Left lung (tissue), 10 donors: ENCODE measurements around the gene DLG5. TPM values are rescaled to one million over a fixed set of nuclear protein-coding genes. Genes with fewer than 3 reads are reported as not detected.

ENCODE experiments used
- ATAC-seq: fragments of 200-7000 bp; cut with Tn5 transposase; one replicate; pipeline ENCODE4 v1.9.1; 2020; ENCODE audit warnings: moderate library complexity
- DNase-seq, 4 donors: peaks; one replicate each; pipeline ENCODE4 v3.0.0-alpha.2; 2013 to 2020
- H3K27ac ChIP-seq, 2 donors: fragments of 200-600 bp; sonication (generic) in 1 of 2; one replicate each; pipeline versions ENCODE4 v1.5.0 to v1.8.0; 2020 to 2021
- H3K27me3 ChIP-seq, 2 donors: fragments of 200-600 bp; sonication (generic) in 1 of 2; one replicate each; pipeline versions ENCODE4 v1.5.0 to v1.8.0; 2020 to 2021
- H3K36me3 ChIP-seq, 2 donors: fragments of 200-600 bp; sonication (generic) in 1 of 2; one replicate each; pipeline versions ENCODE4 v1.5.0 to v1.8.0; 2020 to 2021
- H3K4me1 ChIP-seq, 2 donors: fragments of 200-600 bp; one replicate each; pipeline ENCODE4 v1.8.0; 2021
- H3K4me3 ChIP-seq, 2 donors: fragments of 200-600 bp; sonication (generic) in 1 of 2; one replicate each; pipeline versions ENCODE4 v1.5.0 to v1.8.0; 2020 to 2021; ENCODE audit warnings: mild to moderate bottlenecking in 1 of 2
- H3K9me3 ChIP-seq, 2 donors: fragments of 200-600 bp; sonication (generic) in 1 of 2; one replicate each; pipeline versions ENCODE4 v1.5.0 to v1.8.0; 2020 to 2021
- intact Hi-C, 2 donors: fragments of 100-400 bp; cut with DNase I; formaldehyde crosslinking; loops; one replicate each; pipeline versions ENCODE4 v1.11.2 to v1.14.2; 2022
- polyA plus RNA-seq, 6 donors: library from polyadenylated mRNA; unstranded; fragments of 120-200 nt; gene quantifications; one replicate each; pipeline ENCODE4 v1.2.1, GENCODE V29; 2013; ENCODE audit not compliant: insufficient read length in 6 of 6
- total RNA-seq, 2 donors: library from RNA; stranded (reverse); fragmentation: NEBNext Ultra II Directional; extraction: Animal tissue kit (Norgen Biotek cat#: 25700); gene quantifications; one replicate each; pipeline ENCODE4 v1.2.1, GENCODE V29; 2021
- TF ChIP-seq, protein P1 (sequence below), 2 donors: fragments of 200-600 bp; sonication (generic) in 1 of 2; IDR thresholded peaks; one replicate each; pipeline versions ENCODE4 v1.5.0 to v1.8.0; 2021; ENCODE audit warnings: antibody characterized with exemption in 2 of 2
- donor health status: DM: no; HTN: yes; CAD: no.
- donor health status: DM: no; HTN: no; CAD: no.

The DLG5 gene
- total and polyA plus RNA-seq, 8 donors, result 17.0 to 53.4 (median 49.0) TPM

DNA sequence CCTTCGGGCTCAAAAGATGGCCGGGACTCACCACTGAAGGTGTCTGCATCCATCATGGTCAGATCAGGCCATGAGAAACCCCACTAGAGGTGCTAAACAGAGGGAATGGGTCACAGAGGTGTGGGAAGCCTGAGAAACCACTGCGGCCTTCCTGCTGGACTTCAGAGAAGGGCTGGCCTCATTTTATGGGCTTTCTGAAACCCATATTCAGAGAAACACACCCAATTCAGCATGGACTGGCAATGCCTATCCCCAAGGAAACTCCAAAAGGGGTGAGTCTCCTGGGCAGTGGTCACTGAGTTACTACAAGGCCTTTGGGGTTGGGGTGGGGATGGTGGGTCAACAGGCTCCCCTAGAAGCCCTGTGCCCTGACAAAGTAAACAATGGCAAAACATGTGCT is 58.0 kb downstream of the DLG5 start:
- Histone ChIP-seq H3K4me3 (no peak overlapping the region), H3K27me3 (no peaks in the 10 kb centered on the region), H3K27ac (no peak overlapping the region), H3K36me3 (peaks cover 0 to 8% of the 10 kb centered on the region in 2 donors), H3K9me3 (no peaks in the 10 kb centered on the region), H3K4me1 (no peaks in the 10 kb centered on the region)
- ATAC-seq (no peak), DNase-seq (no peak)
- intact Hi-C loops, result no loop called here
- TF ChIP-seq, protein P1, sequence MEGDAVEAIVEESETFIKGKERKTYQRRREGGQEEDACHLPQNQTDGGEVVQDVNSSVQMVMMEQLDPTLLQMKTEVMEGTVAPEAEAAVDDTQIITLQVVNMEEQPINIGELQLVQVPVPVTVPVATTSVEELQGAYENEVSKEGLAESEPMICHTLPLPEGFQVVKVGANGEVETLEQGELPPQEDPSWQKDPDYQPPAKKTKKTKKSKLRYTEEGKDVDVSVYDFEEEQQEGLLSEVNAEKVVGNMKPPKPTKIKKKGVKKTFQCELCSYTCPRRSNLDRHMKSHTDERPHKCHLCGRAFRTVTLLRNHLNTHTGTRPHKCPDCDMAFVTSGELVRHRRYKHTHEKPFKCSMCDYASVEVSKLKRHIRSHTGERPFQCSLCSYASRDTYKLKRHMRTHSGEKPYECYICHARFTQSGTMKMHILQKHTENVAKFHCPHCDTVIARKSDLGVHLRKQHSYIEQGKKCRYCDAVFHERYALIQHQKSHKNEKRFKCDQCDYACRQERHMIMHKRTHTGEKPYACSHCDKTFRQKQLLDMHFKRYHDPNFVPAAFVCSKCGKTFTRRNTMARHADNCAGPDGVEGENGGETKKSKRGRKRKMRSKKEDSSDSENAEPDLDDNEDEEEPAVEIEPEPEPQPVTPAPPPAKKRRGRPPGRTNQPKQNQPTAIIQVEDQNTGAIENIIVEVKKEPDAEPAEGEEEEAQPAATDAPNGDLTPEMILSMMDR (IDR thresholded peaks at IDR 0.05), result no peak

- DNase-seq (no peak), ATAC-seq (no peak)
- Histone ChIP-seq H3K9me3 (no peaks in the 10 kb centered on the region), H3K4me3 (no peak overlapping the region), H3K27me3 (no peaks in the 10 kb centered on the region), H3K4me1 (no peaks in the 10 kb centered on the region), H3K36me3 (peaks cover 0 to 8% of the 10 kb centered on the region in 2 donors), H3K27ac (no peak overlapping the region)
- intact Hi-C loops, result no loop called here
- TF ChIP-seq, protein P1 (IDR thresholded peaks at IDR 0.05), result no peak
These were observed 59.3 kb downstream of the DLG5 start for GRCh38 chr10:77867124-77867719.

- no peak for DNase-seq
- Histone ChIP-seq H3K9me3 (no peaks in the 10 kb centered on the region), H3K27ac (no peak overlapping the region), H3K4me1 (no peaks in the 10 kb centered on the region), H3K4me3 (no peak overlapping the region), H3K36me3 (peaks cover 0 to 8% of the 10 kb centered on the region in 2 donors), H3K27me3 (no peaks in the 10 kb centered on the region)
- TF ChIP-seq, protein P1 (IDR thresholded peaks at IDR 0.05), result no peak
- ATAC-seq, result no peak
- intact Hi-C loops, result no loop called here
These were observed 60.0 kb downstream of the DLG5 start for GRCh38 chr10:77866598-77866997.

DNA sequence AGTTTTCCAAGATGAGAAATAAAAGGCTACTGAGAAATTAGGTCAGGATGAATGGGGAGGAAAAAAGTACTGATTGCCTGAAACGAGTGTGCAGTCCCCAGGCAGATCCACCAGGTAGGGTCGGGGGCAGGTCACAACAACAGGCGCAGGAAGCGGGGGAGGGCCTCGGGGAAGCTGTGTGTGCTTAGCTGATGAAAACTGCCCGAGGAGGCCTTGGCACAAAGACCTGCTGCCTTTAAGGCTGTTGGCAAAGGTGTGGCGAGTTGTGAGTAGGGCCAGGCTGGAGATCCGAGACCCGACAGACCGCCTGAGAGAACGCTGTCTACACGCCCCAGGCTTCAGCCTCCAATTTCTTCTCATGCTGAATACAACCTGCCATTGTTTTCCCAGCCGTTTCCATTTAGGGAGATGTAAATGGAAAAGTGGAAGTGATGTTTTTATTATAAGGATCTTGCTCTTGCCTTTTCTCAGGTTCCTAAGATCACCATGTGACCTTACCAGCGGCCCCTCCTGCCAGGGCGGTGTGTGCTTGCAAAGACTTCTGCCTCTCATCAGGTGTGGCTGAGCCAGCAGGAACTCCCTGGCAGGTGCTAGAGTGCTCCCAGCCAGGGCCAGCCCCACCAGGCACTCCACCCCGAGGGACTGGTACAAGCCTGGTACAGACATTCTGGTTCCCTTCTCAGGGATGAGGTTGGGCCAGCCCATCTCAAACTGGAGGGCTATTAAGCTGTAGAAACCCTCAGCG is 60.8 kb downstream of the DLG5 start:
- Histone ChIP-seq H3K27ac (no peak overlapping the region), H3K9me3 (no peaks in the 10 kb centered on the region), H3K27me3 (no peaks in the 10 kb centered on the region), H3K36me3 (peaks cover 0 to 8% of the 10 kb centered on the region in 2 donors), H3K4me3 (no peak overlapping the region), H3K4me1 (no peaks in the 10 kb centered on the region)
- TF ChIP-seq, protein P1 (IDR thresholded peaks at IDR 0.05), result no peak
- no peak for DNase-seq
- ATAC-seq, result peak; percentile 71
- intact Hi-C loops, result no loop called here

GRCh38 chr10:77864151-77864851 is 62.3 kb downstream of the DLG5 start:
- TF ChIP-seq, protein P1 (IDR thresholded peaks at IDR 0.05), result no peak
- Histone ChIP-seq H3K4me1 (no peaks in the 10 kb centered on the region), H3K9me3 (no peaks in the 10 kb centered on the region), H3K4me3 (no peak overlapping the region), H3K36me3 (peaks cover 0 to 8% of the 10 kb centered on the region in 2 donors), H3K27me3 (no peaks in the 10 kb centered on the region), H3K27ac (no peak overlapping the region)
- intact Hi-C loops, result no loop called here
- ATAC-seq, result no peak
- DNase-seq, result no peak
